Uterus (tissue), 4 donors: ENCODE results near the gene SELENOO. TPM values are rescaled to one million over a fixed set of nuclear protein-coding genes. Genes with fewer than 3 reads are reported as not detected.

Experiments
- DNase-seq, 2 donors: peaks; one replicate each; pipeline ENCODE4 v3.0.0-alpha.2; 2019 to 2020
- H3K27ac ChIP-seq, 2 donors: fragments of 200-600 bp; sonication (generic); 1 replicate in 1 of 2; 2 replicates in 1 of 2; pipeline ENCODE4 v1.5.1; 2016 to 2018
- H3K27me3 ChIP-seq, 2 donors: fragments of 200-600 bp; sonication (generic); one replicate each; pipeline ENCODE4 v1.5.1; 2018 to 2019; ENCODE audit warnings: control low read depth in 1 of 2
- H3K36me3 ChIP-seq, 2 donors: fragments of 200-600 bp; sonication (generic); one replicate each; pipeline ENCODE4 v1.5.1; 2019; ENCODE audit warnings: control low read depth in 1 of 2
- H3K4me1 ChIP-seq, 2 donors: fragments of 200-600 bp; sonication (generic); one replicate each; pipeline ENCODE4 v1.5.1; 2018 to 2019; ENCODE audit warnings: control low read depth in 1 of 2
- H3K4me3 ChIP-seq, 2 donors: fragments of 200-600 bp; sonication (generic); 1 replicate in 1 of 2; 2 replicates in 1 of 2; pipeline ENCODE4 v1.5.1; 2018 to 2019; ENCODE audit warnings: mild to moderate bottlenecking in 1 of 2
- H3K9me3 ChIP-seq, 2 donors: fragments of 200-600 bp; sonication (generic); one replicate each; pipeline ENCODE4 v1.5.1; 2019; ENCODE audit warnings: control low read depth in 1 of 2
- POLR2A ChIP-seq, 2 donors: fragments of 450-650 bp; IDR thresholded peaks; one replicate each; pipeline ENCODE4 v1.6.1; 2016; ENCODE audit warnings: antibody characterized with exemption in 2 of 2, mild to moderate bottlenecking in 1 of 2, moderate library complexity in 1 of 2
- intact Hi-C: fragments of 100-400 bp; cut with DNase I; formaldehyde crosslinking; loops from one replicate; pipeline ENCODE4 v1.15.1; 2023; ENCODE audit warnings: low total_unique reads
- total RNA-seq, 4 donors: library from RNA; depleted of rRNA in 3 of 4; stranded (reverse); fragments of >200 nt in 3 of 4; gene quantifications; one replicate each; pipeline versions ENCODE4 v1.1.0 to v1.2.4, GENCODE V29; 2014 to 2023
- TF ChIP-seq, protein P1 (sequence below), 4 experiments: fragments of 200-600 bp in 2 of 4; fragments of 450-650 bp in 2 of 4; sonication (generic) in 2 of 4; IDR thresholded peaks; one replicate each; pipeline ENCODE4 v1.5.1; 2016 to 2019; ENCODE audit warnings: antibody characterized with exemption in 4 of 4, mild to moderate bottlenecking in 2 of 4, moderate library complexity in 1 of 4
- donor health status: DM: yes; HTN: yes; CAD: no.

The SELENOO gene
- total RNA-seq, 4 donors from 2014 or later: 1.5 to 22.1 (median 10.0) TPM

DNA sequence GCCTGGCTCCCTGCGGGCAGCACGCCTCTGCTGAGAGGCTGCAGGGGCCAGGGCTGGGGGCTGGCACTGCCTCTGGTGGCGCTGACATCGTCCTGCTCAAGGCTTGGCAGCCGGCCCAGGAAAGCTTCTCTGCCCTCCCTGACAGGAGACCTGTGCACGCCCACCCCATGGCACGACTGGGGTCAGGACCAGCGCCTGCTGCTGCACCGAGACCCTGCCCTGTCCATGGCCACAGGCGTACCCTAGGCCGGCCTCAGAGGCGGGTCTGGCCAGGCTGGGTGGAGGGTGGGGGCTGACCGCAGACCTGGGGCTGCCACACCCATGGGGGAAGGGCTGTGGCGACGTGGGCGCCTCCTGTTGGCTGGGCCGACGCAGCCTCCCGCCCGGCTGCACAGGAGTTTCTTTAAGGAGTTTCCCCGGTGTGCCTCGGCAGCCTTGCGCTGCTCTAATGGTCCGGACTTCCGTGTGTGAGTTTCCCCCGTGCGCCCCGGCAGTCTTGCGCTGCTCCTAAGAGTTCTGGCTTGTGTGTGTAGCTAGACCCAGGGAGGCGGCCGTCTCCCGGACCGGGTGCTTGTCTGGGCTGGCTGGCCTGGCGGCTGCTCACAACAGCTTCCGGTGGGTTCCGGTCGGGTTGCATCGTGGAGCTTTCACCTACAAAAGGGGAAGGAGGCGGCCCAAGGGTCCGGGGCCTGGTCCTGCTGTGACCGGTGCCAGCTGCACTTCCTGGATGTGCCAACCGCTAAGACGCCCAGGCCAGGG, 10.4 kb upstream of the SELENOO start:
- intact Hi-C loops: no loop called here
- H3K4me3 ChIP-seq: peak overlapping the region; percentile 18 to 35
- H3K4me1 ChIP-seq: peaks cover 0 to 29% of the 10 kb centered on the region in 2 donors
- TF ChIP-seq, protein P1, sequence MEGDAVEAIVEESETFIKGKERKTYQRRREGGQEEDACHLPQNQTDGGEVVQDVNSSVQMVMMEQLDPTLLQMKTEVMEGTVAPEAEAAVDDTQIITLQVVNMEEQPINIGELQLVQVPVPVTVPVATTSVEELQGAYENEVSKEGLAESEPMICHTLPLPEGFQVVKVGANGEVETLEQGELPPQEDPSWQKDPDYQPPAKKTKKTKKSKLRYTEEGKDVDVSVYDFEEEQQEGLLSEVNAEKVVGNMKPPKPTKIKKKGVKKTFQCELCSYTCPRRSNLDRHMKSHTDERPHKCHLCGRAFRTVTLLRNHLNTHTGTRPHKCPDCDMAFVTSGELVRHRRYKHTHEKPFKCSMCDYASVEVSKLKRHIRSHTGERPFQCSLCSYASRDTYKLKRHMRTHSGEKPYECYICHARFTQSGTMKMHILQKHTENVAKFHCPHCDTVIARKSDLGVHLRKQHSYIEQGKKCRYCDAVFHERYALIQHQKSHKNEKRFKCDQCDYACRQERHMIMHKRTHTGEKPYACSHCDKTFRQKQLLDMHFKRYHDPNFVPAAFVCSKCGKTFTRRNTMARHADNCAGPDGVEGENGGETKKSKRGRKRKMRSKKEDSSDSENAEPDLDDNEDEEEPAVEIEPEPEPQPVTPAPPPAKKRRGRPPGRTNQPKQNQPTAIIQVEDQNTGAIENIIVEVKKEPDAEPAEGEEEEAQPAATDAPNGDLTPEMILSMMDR (IDR thresholded peaks at IDR 0.05): peak; percentile 15 to 27 (median 20)
- peak in 1 of 2 donors; percentile 21 for TF ChIP-seq POLR2A (IDR thresholded peaks at IDR 0.05)
- no peaks in the 10 kb centered on the region for H3K36me3 ChIP-seq
- no peaks in the 10 kb centered on the region for H3K9me3 ChIP-seq
- no peaks in the 10 kb centered on the region for H3K27me3 ChIP-seq
- DNase-seq: peak; percentile 60 to 63
- H3K27ac ChIP-seq: peak overlapping the region; percentile 66

GRCh38 chr22:50190941-50191741, 9.7 kb upstream of the SELENOO start:
- peak overlapping the region; percentile 18 to 35 for H3K4me3 ChIP-seq
- DNase-seq: no peak
- H3K27ac ChIP-seq: peak overlapping the region; percentile 66
- peaks cover 0 to 27% of the 10 kb centered on the region in 2 donors for H3K4me1 ChIP-seq
- no peaks in the 10 kb centered on the region for H3K9me3 ChIP-seq
- no peak for TF ChIP-seq POLR2A (IDR thresholded peaks at IDR 0.05)
- TF ChIP-seq, protein P1 (IDR thresholded peaks at IDR 0.05): no peak
- H3K36me3 ChIP-seq: no peaks in the 10 kb centered on the region
- H3K27me3 ChIP-seq: no peaks in the 10 kb centered on the region
- intact Hi-C loops: no loop called here

GRCh38 chr22:50192436-50193204, 8.2 kb upstream of the SELENOO start:
- H3K4me3 ChIP-seq: no peak overlapping the region
- H3K4me1 ChIP-seq: peaks cover 0 to 21% of the 10 kb centered on the region in 2 donors
- no peak for DNase-seq
- no peak for TF ChIP-seq POLR2A (IDR thresholded peaks at IDR 0.05)
- TF ChIP-seq, protein P1 (IDR thresholded peaks at IDR 0.05): no peak
- intact Hi-C loops: no loop called here
- H3K27me3 ChIP-seq: no peaks in the 10 kb centered on the region
- H3K9me3 ChIP-seq: no peaks in the 10 kb centered on the region
- H3K36me3 ChIP-seq: no peaks in the 10 kb centered on the region
- no peak overlapping the region for H3K27ac ChIP-seq

DNA sequence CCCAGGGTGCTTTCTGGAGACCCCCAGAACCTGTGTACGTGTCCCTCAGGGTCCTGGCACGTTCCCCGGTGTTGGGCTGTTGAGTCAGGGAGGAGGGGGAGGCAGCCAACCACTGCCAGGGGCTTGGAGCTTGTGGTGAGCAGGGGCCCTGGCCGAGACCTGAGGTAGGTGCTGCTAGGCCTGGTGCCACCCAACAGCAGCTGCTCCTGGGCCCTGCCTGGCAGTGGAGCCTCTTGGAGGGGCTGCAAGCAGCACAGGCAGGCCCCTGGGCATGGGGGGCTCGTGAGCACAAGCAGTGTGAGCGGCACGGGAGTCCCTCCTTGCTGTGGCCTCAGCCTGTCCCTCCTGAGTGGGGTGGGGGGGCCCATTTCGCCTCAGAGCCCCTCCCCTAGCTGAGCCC, 7.2 kb upstream of the SELENOO start:
- no peaks in the 10 kb centered on the region for H3K9me3 ChIP-seq
- no peak for DNase-seq
- H3K27me3 ChIP-seq: no peaks in the 10 kb centered on the region
- peaks cover 0 to 21% of the 10 kb centered on the region in 2 donors for H3K4me1 ChIP-seq
- intact Hi-C loops: no loop called here
- H3K4me3 ChIP-seq: no peak overlapping the region
- H3K36me3 ChIP-seq: no peaks in the 10 kb centered on the region
- TF ChIP-seq POLR2A (IDR thresholded peaks at IDR 0.05): no peak
- TF ChIP-seq, protein P1 (IDR thresholded peaks at IDR 0.05): no peak
- no peak overlapping the region for H3K27ac ChIP-seq
